Fibroblast of villous mesenchyme (primary cell): ENCODE results near the gene PPP1R12C. TPM values are rescaled to one million over a fixed set of nuclear protein-coding genes. Genes with fewer than 3 reads are reported as not detected.
"Not testable (repeated sequence)": the region's sequence is repeated elsewhere in the genome, so short reads cannot be mapped to it uniquely, and the experiment has no call there.

Experiments
- DNase-seq: peaks from one replicate; pipeline ENCODE4 v3.0.0-alpha.2; 2010; ENCODE audit warnings: low read depth
- H3K4me3 ChIP-seq: 2 replicates; pipeline ENCODE4 v1.5.1; 2011; ENCODE audit warnings: low read depth, mild to moderate bottlenecking, low read length
- CTCF ChIP-seq: IDR thresholded peaks from 2 replicates; pipeline ENCODE4 v1.5.1; 2012; ENCODE audit warnings: low read depth, mild to moderate bottlenecking, low read length; ENCODE audit not compliant: insufficient read depth
- total RNA-seq: library from RNA; depleted of rRNA; stranded (reverse); fragments of >200 nt; gene quantifications from 2 replicates; pipeline ENCODE4 v1.2.3, GENCODE V29; 2012

PPP1R12C gene
- total RNA-seq, 1 donor: 49.7 TPM

GRCh38 chr19:55109527-55110291 is 7.7 kb downstream of the PPP1R12C start:
- TF ChIP-seq CTCF: no peak
- no peak overlapping the region for H3K4me3 ChIP-seq
- no peak for DNase-seq

GRCh38 chr19:55107252-55107651 is 10.2 kb downstream of the PPP1R12C start:
- DNase-seq, H3K4me3 ChIP-seq: not testable (repeated sequence)

GRCh38 chr19:55106591-55106990 is 10.8 kb downstream of the PPP1R12C start:
- no peak for DNase-seq
- H3K4me3 ChIP-seq: no peak overlapping the region
- TF ChIP-seq CTCF: no peak

GRCh38 chr19:55105237-55105636 is 12.2 kb downstream of the PPP1R12C start:
- no peak for DNase-seq
- H3K4me3 ChIP-seq: no peak overlapping the region
- TF ChIP-seq CTCF: no peak

- TF ChIP-seq CTCF: no peak
- DNase-seq: no peak
- H3K4me3 ChIP-seq: no peak overlapping the region
Measured at GRCh38 chr19:55103190-55103589, 14.2 kb downstream of the PPP1R12C start.

- H3K4me3 ChIP-seq: no peak overlapping the region
- no peak for TF ChIP-seq CTCF
- DNase-seq: no peak
Measured at GRCh38 chr19:55101261-55101660, 16.2 kb downstream of the PPP1R12C start.

GRCh38 chr19:55099557-55100506 is 17.6 kb downstream of the PPP1R12C start:
- peak; percentile 17 for TF ChIP-seq CTCF
- no peak for DNase-seq
- no peak overlapping the region for H3K4me3 ChIP-seq
